ENCODE data around the gene PCBP3. TPM values are rescaled to one million over a fixed set of nuclear protein-coding genes. Genes with fewer than 3 reads are reported as not detected.

PCBP3 gene
- total and polyA plus RNA-seq, 10 of the 15 experiments (the other 5 are each of a cell fraction or from before 2014, with no cell fraction given) = 0.09 to 1.3 (median 0.46) TPM; not detected in 3

GRCh38 chr21:45788198-45788597, 144.7 kb downstream of the PCBP3 start:
- 74% methylated on average over 13 of the region's 16 CpGs for WGBS (ENCODE audit: insufficient coverage, insufficient replicate concordance, low lambda C conversion rate, missing lambda C conversion rate)
- DNase-seq (ENCODE audit: low read depth, low spot score) (no peak), FAIRE-seq (no peak), ATAC-seq (no peak)
- SMC1A ChIA-PET (ENCODE audit: uncharacterized antibody, unreplicated experiment) = no interaction called here
- no TSS peak for BruUV-seq (replicated peaks)
- Histone ChIP-seq H3K9me3 (replicated peaks; ENCODE audit: control insufficient read depth, insufficient read depth, low read length) (no peaks in the 10 kb centered on the region), H3K4me1 (ENCODE audit: control insufficient read depth, insufficient read depth, low read length) (no peaks in the 10 kb centered on the region), H3K9ac (ENCODE audit: control insufficient read depth, insufficient read depth, low read length) (no peak overlapping the region), H3K4me3 (no peak overlapping the region), H3K79me2 (ENCODE audit: control insufficient read depth, insufficient read depth, low read length) (no peaks in the 10 kb centered on the region), H3K27ac (ENCODE audit: control insufficient read depth, insufficient read depth) (no peak overlapping the region), H3K4me2 (ENCODE audit: control insufficient read depth, insufficient read depth) (no peak overlapping the region), H3K27me3 (replicated peaks in 1 of 2; ENCODE audit: control insufficient read depth in 2 of 2, insufficient read depth in 2 of 2, low read length in 1 of 2) (no peaks in the 10 kb centered on the region), H2AFZ (ENCODE audit: control insufficient read depth, low read depth, low read length) (no peak overlapping the region), H3K36me3 (ENCODE audit: control insufficient read depth in 2 of 2, insufficient read depth in 2 of 2, low read length in 1 of 2) (no peaks in the 10 kb centered on the region), H4K20me1 (ENCODE audit: control insufficient read depth, insufficient read depth) (no peaks in the 10 kb centered on the region)
- CTCF ChIA-PET = no interaction called here
- intact Hi-C loops (cut with micrococcal nuclease; ENCODE audit: unreplicated experiment) = no loop called here
- POLR2A ChIA-PET = no interaction called here
- RAD21 ChIA-PET (ENCODE audit: unreplicated experiment) = no interaction called here
- in situ Hi-C loops (cut with MboI) = no loop called here
- TF ChIP-seq MEF2A (IDR thresholded peaks at IDR 0.05; ENCODE audit: insufficient read depth, low read depth, low read length) = no peak
- no peak for TF ChIP-seq HDGF (IDR thresholded peaks at IDR 0.05)
- TF ChIP-seq CBX3 (IDR thresholded peaks at IDR 0.05; ENCODE audit: borderline replicate concordance, low read depth) = no peak
- TF ChIP-seq, protein P1, sequence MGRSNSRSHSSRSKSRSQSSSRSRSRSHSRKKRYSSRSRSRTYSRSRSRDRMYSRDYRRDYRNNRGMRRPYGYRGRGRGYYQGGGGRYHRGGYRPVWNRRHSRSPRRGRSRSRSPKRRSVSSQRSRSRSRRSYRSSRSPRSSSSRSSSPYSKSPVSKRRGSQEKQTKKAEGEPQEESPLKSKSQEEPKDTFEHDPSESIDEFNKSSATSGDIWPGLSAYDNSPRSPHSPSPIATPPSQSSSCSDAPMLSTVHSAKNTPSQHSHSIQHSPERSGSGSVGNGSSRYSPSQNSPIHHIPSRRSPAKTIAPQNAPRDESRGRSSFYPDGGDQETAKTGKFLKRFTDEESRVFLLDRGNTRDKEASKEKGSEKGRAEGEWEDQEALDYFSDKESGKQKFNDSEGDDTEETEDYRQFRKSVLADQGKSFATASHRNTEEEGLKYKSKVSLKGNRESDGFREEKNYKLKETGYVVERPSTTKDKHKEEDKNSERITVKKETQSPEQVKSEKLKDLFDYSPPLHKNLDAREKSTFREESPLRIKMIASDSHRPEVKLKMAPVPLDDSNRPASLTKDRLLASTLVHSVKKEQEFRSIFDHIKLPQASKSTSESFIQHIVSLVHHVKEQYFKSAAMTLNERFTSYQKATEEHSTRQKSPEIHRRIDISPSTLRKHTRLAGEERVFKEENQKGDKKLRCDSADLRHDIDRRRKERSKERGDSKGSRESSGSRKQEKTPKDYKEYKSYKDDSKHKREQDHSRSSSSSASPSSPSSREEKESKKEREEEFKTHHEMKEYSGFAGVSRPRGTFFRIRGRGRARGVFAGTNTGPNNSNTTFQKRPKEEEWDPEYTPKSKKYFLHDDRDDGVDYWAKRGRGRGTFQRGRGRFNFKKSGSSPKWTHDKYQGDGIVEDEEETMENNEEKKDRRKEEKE (IDR thresholded peaks at IDR 0.05) = no peak
- TF ChIP-seq RAD51 (IDR thresholded peaks at IDR 0.05) = no peak
- TF ChIP-seq IRF4 (IDR thresholded peaks at IDR 0.05; ENCODE audit: low read depth, low read length) = no peak
- no peak for TF ChIP-seq ZBTB4 (CRISPR knock-in tag; IDR thresholded peaks at IDR 0.05)
- TF ChIP-seq NFYB (IDR thresholded peaks at IDR 0.05; ENCODE audit: insufficient read depth, low read depth, low read length) = no peak
- no peak for TF ChIP-seq ELK1 (IDR thresholded peaks at IDR 0.05; ENCODE audit: low read depth, low read length)
- TF ChIP-seq RUNX3 (IDR thresholded peaks at IDR 0.05; ENCODE audit: low read length) = no peak
- TF ChIP-seq MYC (IDR thresholded peaks at IDR 0.05; ENCODE audit: insufficient read depth, insufficient read length, insufficient replicate concordance, low read length, severe bottlenecking) = no peak
- no peak for TF ChIP-seq ZSCAN29 (IDR thresholded peaks at IDR 0.05)
- no peak for TF ChIP-seq NFXL1 (IDR thresholded peaks at IDR 0.05; ENCODE audit: borderline replicate concordance)

Data from GM12878 (cell line).